ENCODE data around the gene BORCS5. TPM values are rescaled to one million over a fixed set of nuclear protein-coding genes. Genes with fewer than 3 reads are reported as not detected.
A peak's percentile ranks its signal among the peaks of the same experiment; 100 is the strongest.

BORCS5 gene
- total and polyA plus RNA-seq, 3 experiments from 2014 or later = 22.0 to 39.7 (median 36.4) TPM

DNA sequence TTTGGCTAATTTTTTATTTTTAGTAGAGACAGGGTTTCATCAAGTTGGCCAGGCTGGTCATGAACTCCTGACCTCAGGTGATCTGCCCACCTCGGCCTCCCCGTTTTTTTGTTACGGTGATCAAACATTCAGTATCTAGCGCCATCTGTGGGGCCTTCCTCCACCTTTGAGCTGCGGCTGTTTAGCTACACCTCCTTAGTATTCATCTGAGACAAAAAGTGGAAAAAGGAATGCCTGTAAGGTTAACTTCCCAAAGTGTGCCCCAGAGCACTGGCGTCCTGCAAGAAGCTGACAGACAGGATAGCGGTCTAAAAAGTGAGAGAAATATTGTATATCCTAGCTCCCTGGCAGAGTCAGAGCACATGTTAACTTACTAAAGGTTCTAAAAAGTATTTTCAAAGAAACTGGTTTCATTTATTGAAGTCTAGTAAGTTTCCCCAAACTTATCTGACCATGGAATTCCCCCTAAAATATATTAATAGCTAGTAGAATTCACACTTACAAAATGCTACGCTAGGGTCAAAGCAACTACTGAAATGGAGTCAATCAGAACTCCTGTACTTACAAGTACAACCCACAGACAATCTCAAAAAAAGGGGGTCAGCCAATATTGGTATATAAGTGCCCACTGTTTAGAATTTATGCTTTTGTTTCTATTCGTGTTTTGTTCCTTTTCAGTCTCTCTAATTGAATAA lies 146.7 kb downstream of the BORCS5 start:
- no peaks in the 10 kb centered on the region for H3K27me3 ChIP-seq (ENCODE audit: insufficient read depth, low read length, poor library complexity, severe bottlenecking)
- Mint-ChIP-seq H3K27ac (peak overlapping the region; percentile 21 to 100 (median 97)), H3K4me3 (peak overlapping the region; percentile 4 to 90 (median 65)), H3K36me3 (peaks cover 5 to 34% (median 7%) of the 10 kb centered on the region in 3 donors), H3K4me1 (peaks cover 57 to 66% (median 64%) of the 10 kb centered on the region in 3 donors), H3K27me3 (no peaks in the 10 kb centered on the region), H3K9me3 (no peaks in the 10 kb centered on the region)
- no peak overlapping the region for H3K4me3 ChIP-seq (ENCODE audit: low read length)
- H3K9me3 ChIP-seq (ENCODE audit: low read length) = no peaks in the 10 kb centered on the region
- H3K36me3 ChIP-seq (ENCODE audit: insufficient read depth, low read length) = no peaks in the 10 kb centered on the region
- peak in 4 of 5 donors; percentile 11 to 49 (median 30) for DNase-seq
- ChIA-PET POLR2A (interaction anchor here (0.6 to 1.2 kb wide), 3 partner anchors 52 to 127 kb away, joined by 3 to 4 read pairs (median 3); no protein-coding TSS in a partner anchor), CTCF (interaction anchor here (0.7 to 2.0 kb wide), 16 partner anchors 9 to 234 kb away, joined by 3 to 18 read pairs (median 4); no protein-coding TSS in a partner anchor)
- H3K27ac ChIP-seq (ENCODE audit: low read depth, low read length) = no peak overlapping the region
- H3K4me1 ChIP-seq (ENCODE audit: insufficient read depth, low read length) = peaks cover 9% of the 10 kb centered on the region

DNA sequence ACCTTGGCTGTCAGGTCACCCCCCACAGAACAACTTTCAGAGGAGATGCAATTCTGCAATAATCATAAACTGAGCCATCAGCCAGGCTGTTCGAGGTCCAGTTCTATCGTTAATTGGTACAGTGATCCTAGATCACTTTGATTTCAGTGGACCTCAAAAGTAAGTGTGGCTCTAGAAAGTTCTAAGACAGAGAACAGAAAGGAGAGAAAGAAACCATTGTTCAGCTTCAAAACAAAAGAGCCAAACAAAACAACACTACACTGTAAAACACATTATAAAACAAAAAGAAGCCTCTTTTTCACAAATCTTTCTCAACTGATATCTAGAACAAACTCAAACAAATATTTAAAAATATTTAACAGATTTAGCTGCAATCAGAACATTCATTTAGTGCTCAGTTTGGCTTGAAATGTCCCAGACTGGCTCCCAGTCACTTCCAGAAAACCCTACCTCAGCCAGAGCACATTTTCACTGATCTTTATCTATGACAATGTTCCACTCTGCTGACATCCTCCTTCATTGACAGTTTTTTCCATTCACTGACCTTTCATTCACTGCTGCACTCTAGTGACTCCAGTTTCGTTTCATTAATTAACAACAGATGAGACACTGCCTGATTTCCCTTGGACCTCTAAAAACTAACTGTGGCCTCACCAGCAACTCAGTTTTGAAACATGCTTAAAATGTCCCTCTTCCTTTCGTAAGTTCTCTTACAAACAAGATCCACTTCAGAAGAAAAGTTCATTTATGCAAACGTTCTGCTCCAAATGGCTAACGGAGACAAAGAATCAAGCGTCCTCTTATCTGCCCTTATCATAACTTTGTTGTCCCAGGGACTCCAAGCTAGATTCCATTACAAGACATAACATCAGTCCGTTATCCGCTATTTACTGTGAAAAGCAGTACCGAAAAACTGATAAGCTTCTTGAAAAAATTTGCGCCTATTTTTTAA lies 148.9 kb downstream of the BORCS5 start:
- Histone ChIP-seq H3K4me3 (ENCODE audit: low read length) (no peak overlapping the region), H3K27ac (ENCODE audit: low read depth, low read length) (no peak overlapping the region)

GRCh38 chr12:12506496-12506890 lies 149.6 kb downstream of the BORCS5 start:
- H3K4me1 ChIP-seq (ENCODE audit: insufficient read depth, low read length) = peaks cover 9% of the 10 kb centered on the region
- H3K36me3 ChIP-seq (ENCODE audit: insufficient read depth, low read length) = no peaks in the 10 kb centered on the region
- no peak overlapping the region for H3K4me3 ChIP-seq (ENCODE audit: low read length)
- H3K9me3 ChIP-seq (ENCODE audit: low read length) = no peaks in the 10 kb centered on the region
- H3K36me3 Mint-ChIP-seq = peaks cover 0 to 12% (median 4%) of the 10 kb centered on the region in 3 donors
- DNase-seq = no peak
- POLR2A ChIA-PET = no interaction called here
- H3K9me3 Mint-ChIP-seq = no peaks in the 10 kb centered on the region
- no peaks in the 10 kb centered on the region for H3K27me3 ChIP-seq (ENCODE audit: insufficient read depth, low read length, poor library complexity, severe bottlenecking)
- H3K4me3 Mint-ChIP-seq = peak overlapping the region in 2 of 7 donors; percentile 32 to 61
- H3K27ac Mint-ChIP-seq = peak overlapping the region in 6 of 8 donors; percentile 62 to 95 (median 86)
- peaks cover 54 to 62% (median 60%) of the 10 kb centered on the region in 3 donors for H3K4me1 Mint-ChIP-seq
- CTCF ChIA-PET = no interaction called here
- no peaks in the 10 kb centered on the region for H3K27me3 Mint-ChIP-seq
- no peak overlapping the region for H3K27ac ChIP-seq (ENCODE audit: low read depth, low read length)

More for the DNA sequence above, 148.9 kb downstream of the BORCS5 start:
- Histone ChIP-seq H3K9me3 (ENCODE audit: low read length) (no peaks in the 10 kb centered on the region), H3K4me1 (ENCODE audit: insufficient read depth, low read length) (peaks cover 9% of the 10 kb centered on the region), H3K27me3 (ENCODE audit: insufficient read depth, low read length, poor library complexity, severe bottlenecking) (no peaks in the 10 kb centered on the region), H3K36me3 (ENCODE audit: insufficient read depth, low read length) (no peaks in the 10 kb centered on the region)
- Mint-ChIP-seq H3K27ac (peak overlapping the region; percentile 35 to 95 (median 84)), H3K27me3 (no peaks in the 10 kb centered on the region), H3K4me3 (peak overlapping the region in 5 of 7 donors; percentile 21 to 62 (median 37)), H3K4me1 (peaks cover 60 to 69% (median 67%) of the 10 kb centered on the region in 3 donors), H3K9me3 (no peaks in the 10 kb centered on the region), H3K36me3 (peaks cover 0 to 16% (median 4%) of the 10 kb centered on the region in 3 donors)
- ChIA-PET POLR2A (no interaction called here), CTCF (interaction anchor here (1.3 kb wide), 1 partner anchor 8 kb away, joined by 3 read pairs; no protein-coding TSS in a partner anchor)
- no peak for DNase-seq

GRCh38 chr12:12507121-12507520 lies 150.2 kb downstream of the BORCS5 start:
- no peak overlapping the region for H3K4me3 ChIP-seq (ENCODE audit: low read length)
- no peaks in the 10 kb centered on the region for H3K27me3 ChIP-seq (ENCODE audit: insufficient read depth, low read length, poor library complexity, severe bottlenecking)
- Mint-ChIP-seq H3K36me3 (peaks cover 0 to 11% (median 4%) of the 10 kb centered on the region in 3 donors), H3K9me3 (no peaks in the 10 kb centered on the region), H3K27ac (peak overlapping the region in 4 of 8 donors; percentile 81 to 95 (median 88)), H3K27me3 (no peaks in the 10 kb centered on the region), H3K4me1 (peaks cover 51 to 60% (median 60%) of the 10 kb centered on the region in 3 donors), H3K4me3 (no peak overlapping the region)
- H3K9me3 ChIP-seq (ENCODE audit: low read length) = no peaks in the 10 kb centered on the region
- ChIA-PET CTCF (no interaction called here), POLR2A (no interaction called here)
- DNase-seq = no peak
- peaks cover 9% of the 10 kb centered on the region for H3K4me1 ChIP-seq (ENCODE audit: insufficient read depth, low read length)
- no peaks in the 10 kb centered on the region for H3K36me3 ChIP-seq (ENCODE audit: insufficient read depth, low read length)
- no peak overlapping the region for H3K27ac ChIP-seq (ENCODE audit: low read depth, low read length)

DNA sequence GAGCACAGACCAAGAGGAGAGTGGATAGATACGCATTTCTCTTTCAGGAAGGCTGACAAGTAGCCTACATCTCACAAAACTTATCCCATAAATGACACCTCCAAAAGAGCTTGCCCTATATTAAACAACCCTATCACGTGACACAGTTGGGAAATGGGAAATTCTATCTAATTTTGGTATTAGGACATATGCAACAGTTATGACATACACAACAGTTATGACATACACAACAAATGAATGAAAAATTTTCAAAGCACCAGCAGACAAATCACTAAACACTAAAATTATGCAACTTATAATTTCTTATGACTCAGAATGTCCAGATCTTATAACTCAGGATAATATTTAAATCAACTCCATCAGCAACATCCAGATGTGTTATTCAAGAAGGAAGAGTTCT lies 151.7 kb downstream of the BORCS5 start:
- Mint-ChIP-seq H3K27me3 (no peaks in the 10 kb centered on the region), H3K27ac (peak overlapping the region in 4 of 8 donors; percentile 3 to 64 (median 38)), H3K9me3 (no peaks in the 10 kb centered on the region), H3K4me1 (peaks cover 40 to 52% (median 47%) of the 10 kb centered on the region in 3 donors), H3K4me3 (no peak overlapping the region), H3K36me3 (peaks cover 0 to 11% (median 4%) of the 10 kb centered on the region in 3 donors)
- Histone ChIP-seq H3K4me1 (ENCODE audit: insufficient read depth, low read length) (peaks cover 9% of the 10 kb centered on the region), H3K4me3 (ENCODE audit: low read length) (no peak overlapping the region), H3K9me3 (ENCODE audit: low read length) (no peaks in the 10 kb centered on the region), H3K36me3 (ENCODE audit: insufficient read depth, low read length) (no peaks in the 10 kb centered on the region), H3K27ac (ENCODE audit: low read depth, low read length) (no peak overlapping the region), H3K27me3 (ENCODE audit: insufficient read depth, low read length, poor library complexity, severe bottlenecking) (no peaks in the 10 kb centered on the region)
- CTCF ChIA-PET = no interaction called here
- no peak for DNase-seq
- POLR2A ChIA-PET = no interaction called here

GRCh38 chr12:12510141-12510540 lies 153.3 kb downstream of the BORCS5 start:
- Mint-ChIP-seq H3K9me3 (no peaks in the 10 kb centered on the region), H3K27ac (no peak overlapping the region), H3K4me3 (no peak overlapping the region), H3K36me3 (peaks cover 0 to 19% (median 4%) of the 10 kb centered on the region in 3 donors), H3K27me3 (no peaks in the 10 kb centered on the region), H3K4me1 (peaks cover 36 to 48% (median 39%) of the 10 kb centered on the region in 3 donors)
- H3K36me3 ChIP-seq (ENCODE audit: insufficient read depth, low read length) = no peaks in the 10 kb centered on the region
- POLR2A ChIA-PET = no interaction called here
- H3K4me1 ChIP-seq (ENCODE audit: insufficient read depth, low read length) = peaks cover 9% of the 10 kb centered on the region
- no peaks in the 10 kb centered on the region for H3K9me3 ChIP-seq (ENCODE audit: low read length)
- no peak overlapping the region for H3K4me3 ChIP-seq (ENCODE audit: low read length)
- CTCF ChIA-PET = no interaction called here
- DNase-seq = no peak
- H3K27me3 ChIP-seq (ENCODE audit: insufficient read depth, low read length, poor library complexity, severe bottlenecking) = no peaks in the 10 kb centered on the region
- H3K27ac ChIP-seq (ENCODE audit: low read depth, low read length) = no peak overlapping the region

DNA sequence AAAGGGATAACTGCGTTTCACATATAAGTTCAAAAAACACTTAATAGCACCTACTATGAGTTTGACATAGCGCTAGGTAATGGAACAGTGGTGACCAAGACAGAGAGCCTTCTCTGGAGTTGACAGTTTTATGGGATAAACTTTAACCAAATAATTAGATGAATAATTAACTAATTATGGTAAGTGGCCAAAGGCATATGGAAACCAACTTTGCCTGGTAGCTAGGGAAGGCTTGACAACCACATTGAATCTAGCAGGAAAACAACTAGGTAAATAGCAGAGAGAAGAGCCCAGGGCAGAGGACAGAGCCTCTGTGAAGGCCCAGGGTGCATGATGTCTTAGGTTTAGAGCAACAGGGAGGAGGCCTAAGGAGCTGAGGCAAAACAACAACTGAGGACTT lies 153.7 kb downstream of the BORCS5 start:
- H3K36me3 ChIP-seq (ENCODE audit: insufficient read depth, low read length) = no peaks in the 10 kb centered on the region
- peaks cover 9% of the 10 kb centered on the region for H3K4me1 ChIP-seq (ENCODE audit: insufficient read depth, low read length)
- no peaks in the 10 kb centered on the region for H3K27me3 Mint-ChIP-seq
- H3K27me3 ChIP-seq (ENCODE audit: insufficient read depth, low read length, poor library complexity, severe bottlenecking) = no peaks in the 10 kb centered on the region
- no peak overlapping the region for H3K4me3 ChIP-seq (ENCODE audit: low read length)
- H3K4me1 Mint-ChIP-seq = peaks cover 32 to 44% (median 35%) of the 10 kb centered on the region in 3 donors
- H3K9me3 ChIP-seq (ENCODE audit: low read length) = no peaks in the 10 kb centered on the region
- H3K9me3 Mint-ChIP-seq = no peaks in the 10 kb centered on the region
- H3K4me3 Mint-ChIP-seq = no peak overlapping the region
- no peak overlapping the region for H3K27ac Mint-ChIP-seq
- no peak for DNase-seq
- CTCF ChIA-PET = no interaction called here
- peaks cover 0 to 19% (median 2%) of the 10 kb centered on the region in 3 donors for H3K36me3 Mint-ChIP-seq
- H3K27ac ChIP-seq (ENCODE audit: low read depth, low read length) = no peak overlapping the region
- POLR2A ChIA-PET = no interaction called here

All from CD8-positive, alpha-beta memory T cell (primary cell).